Ovary (tissue), 3 donors: ENCODE results near the gene ZNF772.

Experiments used
- CTCF ChIP-seq, 3 donors: fragments of 450-650 bp in 2 of 3; fragments of 200-600 bp in 1 of 3; IDR thresholded peaks; one replicate each; pipeline versions ENCODE4 v1.5.1 to v1.8.0; 2016 to 2022; ENCODE audit warnings: antibody characterized with exemption in 3 of 3, mild to moderate bottlenecking in 1 of 3
- EP300 ChIP-seq: sonication (generic); formaldehyde crosslinking; IDR thresholded peaks from one replicate; pipeline ENCODE4 v1.6.1; 2017; ENCODE audit warnings: antibody characterized with exemption
- POLR2A ChIP-seq: fragments of 450-650 bp; IDR thresholded peaks from one replicate; pipeline ENCODE4 v1.6.1; 2017; ENCODE audit warnings: antibody characterized with exemption, mild to moderate bottlenecking, moderate library complexity
- donor health status: DM: no; HTN: no; CAD: no.

GRCh38 chr19:57441979-57442752, 35.2 kb downstream of the ZNF772 start:
- TF ChIP-seq POLR2A (no peak), CTCF (IDR thresholded peaks at IDR 0.05) (no peak), EP300 (no peak)
